ENCODE measurements around the gene MEOX2.

Gene MEOX2

GRCh38 chr7:15681631-15682030, 4.9 kb downstream of the MEOX2 start:
- no peak for DNase-seq (ENCODE audit: low read depth in 2 of 2)

GRCh38 chr7:15681186-15681585, 5.3 kb downstream of the MEOX2 start:
- DNase-seq (ENCODE audit: low read depth in 2 of 2), result no peak

- DNase-seq (ENCODE audit: low read depth in 2 of 2), result no peak
These were observed 6.0 kb downstream of the MEOX2 start for GRCh38 chr7:15680446-15680845.

GRCh38 chr7:15679306-15679705, 7.2 kb downstream of the MEOX2 start:
- no peak for DNase-seq (ENCODE audit: low read depth in 2 of 2)

- DNase-seq (ENCODE audit: low read depth in 2 of 2), result no peak
These were observed 7.8 kb downstream of the MEOX2 start for GRCh38 chr7:15678653-15679052.

- DNase-seq (ENCODE audit: low read depth in 2 of 2), result no peak
These were observed 11.1 kb downstream of the MEOX2 start for GRCh38 chr7:15675379-15675778.

- DNase-seq (ENCODE audit: low read depth in 2 of 2), result no peak
These were observed 11.9 kb downstream of the MEOX2 start for GRCh38 chr7:15674586-15674985.

- peak; percentile 13 to 21 for DNase-seq (ENCODE audit: low read depth in 2 of 2)
These were observed 16.9 kb downstream of the MEOX2 start for GRCh38 chr7:15669443-15670090.

- DNase-seq (ENCODE audit: low read depth in 2 of 2), result no peak
These were observed 18.5 kb downstream of the MEOX2 start for GRCh38 chr7:15667991-15668390.

GRCh38 chr7:15662451-15662850, 24.0 kb downstream of the MEOX2 start:
- DNase-seq (ENCODE audit: low read depth in 2 of 2), result no peak

GRCh38 chr7:15658247-15658646, 28.2 kb downstream of the MEOX2 start:
- no peak for DNase-seq (ENCODE audit: low read depth in 2 of 2)

- DNase-seq (ENCODE audit: low read depth in 2 of 2), result no peak
These were observed 33.6 kb downstream of the MEOX2 start for GRCh38 chr7:15652776-15653290.

- DNase-seq (ENCODE audit: low read depth in 2 of 2), result no peak
These were observed 34.8 kb downstream of the MEOX2 start for GRCh38 chr7:15651693-15652092.

- DNase-seq (ENCODE audit: low read depth in 2 of 2), result no peak
These were observed 35.7 kb downstream of the MEOX2 start for GRCh38 chr7:15650787-15651186.

GRCh38 chr7:15648461-15648961, 38.0 kb downstream of the MEOX2 start:
- DNase-seq (ENCODE audit: low read depth in 2 of 2), result no peak

- DNase-seq (ENCODE audit: low read depth in 2 of 2), result peak in 1 of 2 experiments; percentile 15
These were observed 39.2 kb downstream of the MEOX2 start for GRCh38 chr7:15647309-15647708.

GRCh38 chr7:15643000-15643705, 43.3 kb downstream of the MEOX2 start:
- DNase-seq (ENCODE audit: low read depth in 2 of 2), result no peak

- no peak for DNase-seq (ENCODE audit: low read depth in 2 of 2)
These were observed 57.6 kb downstream of the MEOX2 start for GRCh38 chr7:15628876-15629275.

GRCh38 chr7:15626041-15626440, 60.4 kb downstream of the MEOX2 start:
- no peak for DNase-seq (ENCODE audit: low read depth in 2 of 2)

- no peak for DNase-seq (ENCODE audit: low read depth in 2 of 2)
These were observed 61.0 kb downstream of the MEOX2 start for GRCh38 chr7:15625466-15625865.

- no peak for DNase-seq (ENCODE audit: low read depth in 2 of 2)
These were observed 65.0 kb downstream of the MEOX2 start for GRCh38 chr7:15621468-15621867.

- DNase-seq (ENCODE audit: low read depth in 2 of 2), result no peak
These were observed 65.8 kb downstream of the MEOX2 start for GRCh38 chr7:15620491-15621185.

GRCh38 chr7:15618275-15618674, 68.2 kb downstream of the MEOX2 start:
- DNase-seq (ENCODE audit: low read depth in 2 of 2), result no peak
